Measurements from ENCODE around the gene STK4. TPM values are rescaled to one million over a fixed set of nuclear protein-coding genes. Genes with fewer than 3 reads are reported as not detected.
A peak's percentile ranks its signal among the peaks of the same experiment; 100 is the strongest.

STK4 gene
- total and polyA plus RNA-seq, 2 of the 4 experiments (the other 2 are of a cell fraction) = 10.2 to 22.2 TPM

- H4K91ac ChIP-seq (ENCODE audit: insufficient read depth, low read depth, low read length) = no peak overlapping the region
- no peak overlapping the region for H3K23ac ChIP-seq (ENCODE audit: low read depth, low read length)
- ATAC-seq (ENCODE audit: low read depth) = no peak
- no peaks in the 10 kb centered on the region for H3K9me1 ChIP-seq (ENCODE audit: insufficient read depth, low read length)
- H3K56ac ChIP-seq (ENCODE audit: extremely low read depth, insufficient read depth, low read length) = no peak overlapping the region
- no peak overlapping the region for H3K4ac ChIP-seq (ENCODE audit: low read depth, low read length)
- POLR2A ChIA-PET (ENCODE audit: unreplicated experiment) = no interaction called here
- in situ Hi-C loops (cut with MboI; ENCODE audit: low sequenced_read_pairs) (loop anchor here (25.0 kb wide), 1 partner anchor 748 kb away; the partner anchor contains the start of genes DNTTIP1 and WFDC3), dilution Hi-C loops (cut with HindIII; ENCODE audit: low sequenced_read_pairs, unreplicated experiment) (no loop called here), intact Hi-C loops (cut with micrococcal nuclease) (loop anchor here (2.0 kb wide), 1 partner anchor 23 kb away; no protein-coding TSS in a partner anchor)
- H3K4me3 ChIP-seq (ENCODE audit: insufficient read depth, low read depth, low read length) = no peak overlapping the region
- WGBS, 2 experiments (ENCODE audit: extremely low coverage in 2 of 2, insufficient read length in 1 of 2) = no CpG with 5 or more reads among the region's 1 CpG
- no peak overlapping the region for H2AK9ac ChIP-seq (replicated peaks; ENCODE audit: low read depth, low read length, poor library complexity)
- no peak for DNase-seq
- no peak overlapping the region for H2BK20ac ChIP-seq (ENCODE audit: low read depth, low read length)
- H2BK15ac ChIP-seq (ENCODE audit: low read depth, low read length) = no peak overlapping the region
- CTCF ChIA-PET = interaction anchor here (0.6 to 2.6 kb wide), 7 partner anchors 11 to 254 kb away, joined by 3 to 15 read pairs (median 4); no protein-coding TSS in a partner anchor
- no peak overlapping the region; the same call in 1 of the 2 replicates for H4K5ac ChIP-seq (ENCODE audit: low read depth, low read length)
- peak overlapping the region; percentile 57 for H2BK5ac ChIP-seq (ENCODE audit: low read depth, low read length, poor library complexity, severe bottlenecking)
- 0 out of 2 replicates have a peak overlapping the region, but pooled peaks have one; percentile 46 for H3K14ac ChIP-seq (replicated peaks; ENCODE audit: low read depth, low read length)
- no peak overlapping the region; the same call in none of the 2 replicates for H2BK120ac ChIP-seq (ENCODE audit: low read depth, low read length)
- no peak overlapping the region for H3K9ac ChIP-seq (ENCODE audit: low read depth, low read length)
- peaks cover 2 to 28% of the 10 kb centered on the region in 2 experiments; a peak in 3 of 4 replicates for H3K79me1 ChIP-seq (ENCODE audit: low read depth in 1 of 2, low read length in 2 of 2)
- H3K27ac ChIP-seq (ENCODE audit: insufficient read depth, low read length) = no peak overlapping the region
- TF ChIP-seq RFX5 (IDR thresholded peaks at IDR 0.05; ENCODE audit: low read depth, low read length) (no peak), RAD21 (IDR thresholded peaks at IDR 0.05; ENCODE audit: low read length) (no peak), RCOR1 (IDR thresholded peaks at IDR 0.05; ENCODE audit: insufficient replicate concordance, low read length) (no peak), CEBPB (IDR thresholded peaks at IDR 0.05; ENCODE audit: low read depth, low read length) (no peak), CHD1 (IDR thresholded peaks at IDR 0.05; ENCODE audit: low read depth, low read length) (no peak), NFE2L2 (IDR thresholded peaks at IDR 0.05; ENCODE audit: low read depth, low read length) (no peak), POLR2A (IDR thresholded peaks at IDR 0.05; ENCODE audit: low read depth, low read length) (no peak), ELK1 (IDR thresholded peaks at IDR 0.05; ENCODE audit: borderline replicate concordance, low read depth, low read length) (no peak), USF2 (IDR thresholded peaks at IDR 0.05; ENCODE audit: low read depth, low read length) (no peak), FOS (IDR thresholded peaks at IDR 0.05; ENCODE audit: low read depth, low read length) (no peak), SMC3 (IDR thresholded peaks at IDR 0.05; ENCODE audit: low read depth, low read length) (no peak), CTCF (conservative IDR thresholded peaks at IDR 0.05; ENCODE audit: low read depth, low read length) (no peak), MAFK (IDR thresholded peaks at IDR 0.05; ENCODE audit: low read depth, low read length) (no peak), MXI1 (IDR thresholded peaks at IDR 0.05; ENCODE audit: borderline replicate concordance, low read depth, low read length) (no peak), BHLHE40 (IDR thresholded peaks at IDR 0.05; ENCODE audit: low read depth, low read length) (no peak), MAZ (IDR thresholded peaks at IDR 0.05; ENCODE audit: borderline replicate concordance, low read depth, low read length) (no peak)
- H2AFZ ChIP-seq (replicated peaks; ENCODE audit: low read length, poor library complexity) = no peak overlapping the region
- no peaks in the 10 kb centered on the region for H3K9me3 ChIP-seq (ENCODE audit: control insufficient read depth, insufficient read depth, low read length)
- no peak overlapping the region for H4K8ac ChIP-seq (ENCODE audit: low read depth in 2 of 2, low read length in 2 of 2)
- no peak overlapping the region for H3K4me2 ChIP-seq (ENCODE audit: low read depth, low read length)
- H2AK5ac ChIP-seq (ENCODE audit: low read depth, low read length) = no peak overlapping the region
- H4K20me1 ChIP-seq (ENCODE audit: insufficient read depth, low read length) = no peaks in the 10 kb centered on the region
- H3K4me1 ChIP-seq (ENCODE audit: control insufficient read depth, insufficient read depth, low read length) = peaks cover 16% of the 10 kb centered on the region
- no TSS peak for BruUV-seq (replicated peaks)
- H3K36me3 ChIP-seq (ENCODE audit: control insufficient read depth, insufficient read depth, low read length) = no peaks in the 10 kb centered on the region
- peak overlapping the region; percentile 69; the same call in 1 of the 2 replicates for H3K18ac ChIP-seq (ENCODE audit: low read depth, low read length)
- H3K27me3 ChIP-seq (ENCODE audit: control insufficient read depth, insufficient read depth, low read length) = no peaks in the 10 kb centered on the region
Observed at GRCh38 chr20:45039475-45039820, 73.1 kb downstream of the STK4 start.
